GM18861 (cell line): Measurements from ENCODE around the gene APOBEC3A.
"Not testable (repeated sequence)": the region's sequence is repeated elsewhere in the genome, so short reads cannot be mapped to it uniquely, and the experiment has no call there.

Source experiments
- ATAC-seq: cut with Tn5 transposase; IDR thresholded peaks from one replicate; pipeline ENCODE4 v1.9.1; 2021; ENCODE audit not compliant: unreplicated experiment

APOBEC3A gene

GRCh38 chr22:38942702-38943101, 14.7 kb upstream of the APOBEC3A start:
- no peak for ATAC-seq

GRCh38 chr22:38943201-38943600, 14.2 kb upstream of the APOBEC3A start:
- no peak for ATAC-seq

- no peak for ATAC-seq
Observed at GRCh38 chr22:38943882-38944281, 13.5 kb upstream of the APOBEC3A start.

- ATAC-seq, result no peak
Observed at GRCh38 chr22:38944653-38945052, 12.8 kb upstream of the APOBEC3A start.

GRCh38 chr22:38945706-38946338, 11.6 kb upstream of the APOBEC3A start:
- ATAC-seq, result not testable (repeated sequence)

GRCh38 chr22:38946771-38947170, 10.6 kb upstream of the APOBEC3A start:
- ATAC-seq, result no peak

- ATAC-seq, result no peak
Observed at GRCh38 chr22:38947321-38948140, 9.9 kb upstream of the APOBEC3A start.

GRCh38 chr22:38948181-38948940, 9.0 kb upstream of the APOBEC3A start:
- ATAC-seq, result no peak

GRCh38 chr22:38949889-38950405, 7.5 kb upstream of the APOBEC3A start:
- no peak for ATAC-seq

GRCh38 chr22:38950527-38951295, 6.7 kb upstream of the APOBEC3A start:
- ATAC-seq, result no peak

GRCh38 chr22:38951734-38952133, 5.7 kb upstream of the APOBEC3A start:
- no peak for ATAC-seq

GRCh38 chr22:38952281-38952993, 5.0 kb upstream of the APOBEC3A start:
- ATAC-seq, result no peak

- ATAC-seq, result no peak
Observed at GRCh38 chr22:38953091-38953490, 4.3 kb upstream of the APOBEC3A start.

GRCh38 chr22:38953577-38954413, 3.6 kb upstream of the APOBEC3A start:
- ATAC-seq, result no peak

- no peak for ATAC-seq
Observed at GRCh38 chr22:38954414-38955043, 2.9 kb upstream of the APOBEC3A start.

- ATAC-seq, result no peak
Observed at GRCh38 chr22:38955250-38955905, 2.0 kb upstream of the APOBEC3A start.

GRCh38 chr22:38955926-38956325, 1.5 kb upstream of the APOBEC3A start:
- no peak for ATAC-seq

- ATAC-seq, result no peak
Observed at GRCh38 chr22:38956551-38956950, 858 bp upstream of the APOBEC3A start.
